ENCODE results near the gene C12orf60. TPM values are rescaled to one million over a fixed set of nuclear protein-coding genes. Genes with fewer than 3 reads are reported as not detected.

C12orf60 gene
- total RNA-seq, 1 experiment from 2014 or later, result 1.9 TPM

- no peak overlapping the region for H3K4me3 ChIP-seq (ENCODE audit: low read depth, low read length, poor library complexity, severe bottlenecking)
- peaks cover 9% of the 10 kb centered on the region for H3K36me3 ChIP-seq (ENCODE audit: insufficient read depth, low read length, poor library complexity, severe bottlenecking)
- POLR2A ChIA-PET (ENCODE audit: low non-redundant PET), result no interaction called here
- no peak overlapping the region for H3K27ac ChIP-seq (ENCODE audit: low read depth, low read length, poor library complexity, severe bottlenecking)
- H3K9me3 ChIP-seq (ENCODE audit: low read depth, low read length, poor library complexity, severe bottlenecking), result no peaks in the 10 kb centered on the region
- TF ChIP-seq EZH2 (IDR thresholded peaks at IDR 0.05; ENCODE audit: borderline replicate concordance, low read depth, low read length, poor library complexity, severe bottlenecking) (no peak), CTCF (conservative IDR thresholded peaks at IDR 0.05; ENCODE audit: low read depth, low read length) (no peak)
- DNase-seq (ENCODE audit: low spot score), result no peak
- peaks cover 4% of the 10 kb centered on the region for H3K4me1 ChIP-seq (ENCODE audit: insufficient read depth, low read length, poor library complexity, severe bottlenecking)
- CTCF ChIA-PET, result no interaction called here
- BruUV-seq (replicated peaks), result no TSS peak
- intact Hi-C loops (cut with micrococcal nuclease; ENCODE audit: unreplicated experiment), result no loop called here
- H3K27me3 ChIP-seq (replicated peaks; ENCODE audit: insufficient read depth, low read depth, low read length, poor library complexity), result no peaks in the 10 kb centered on the region
These were observed 23.6 kb upstream of the C12orf60 start for GRCh38 chr12:14779834-14780233.

- TF ChIP-seq EZH2 (IDR thresholded peaks at IDR 0.05; ENCODE audit: borderline replicate concordance, low read depth, low read length, poor library complexity, severe bottlenecking), result no peak
- no peak for TF ChIP-seq CTCF (conservative IDR thresholded peaks at IDR 0.05; ENCODE audit: low read depth, low read length)
- Histone ChIP-seq H3K36me3 (ENCODE audit: insufficient read depth, low read length, poor library complexity, severe bottlenecking) (peaks cover 19% of the 10 kb centered on the region), H3K4me1 (ENCODE audit: insufficient read depth, low read length, poor library complexity, severe bottlenecking) (peaks cover 4% of the 10 kb centered on the region), H3K27ac (ENCODE audit: low read depth, low read length, poor library complexity, severe bottlenecking) (no peak overlapping the region), H3K27me3 (replicated peaks; ENCODE audit: insufficient read depth, low read depth, low read length, poor library complexity) (no peaks in the 10 kb centered on the region), H3K4me3 (ENCODE audit: low read depth, low read length, poor library complexity, severe bottlenecking) (no peak overlapping the region), H3K9me3 (ENCODE audit: low read depth, low read length, poor library complexity, severe bottlenecking) (no peaks in the 10 kb centered on the region)
- intact Hi-C loops (cut with micrococcal nuclease; ENCODE audit: unreplicated experiment), result no loop called here
- ChIA-PET CTCF (no interaction called here), POLR2A (ENCODE audit: low non-redundant PET) (no interaction called here)
- BruUV-seq (replicated peaks), result no TSS peak
- no peak for DNase-seq (ENCODE audit: low spot score)
These were observed 22.6 kb upstream of the C12orf60 start for GRCh38 chr12:14780859-14781258.

- no peaks in the 10 kb centered on the region for H3K4me1 ChIP-seq (ENCODE audit: insufficient read depth, low read length, poor library complexity, severe bottlenecking)
- DNase-seq (ENCODE audit: low spot score), result no peak
- peaks cover 26% of the 10 kb centered on the region for H3K36me3 ChIP-seq (ENCODE audit: insufficient read depth, low read length, poor library complexity, severe bottlenecking)
- H3K27me3 ChIP-seq (replicated peaks; ENCODE audit: insufficient read depth, low read depth, low read length, poor library complexity), result no peaks in the 10 kb centered on the region
- POLR2A ChIA-PET (ENCODE audit: low non-redundant PET), result no interaction called here
- H3K4me3 ChIP-seq (ENCODE audit: low read depth, low read length, poor library complexity, severe bottlenecking), result no peak overlapping the region
- no peaks in the 10 kb centered on the region for H3K9me3 ChIP-seq (ENCODE audit: low read depth, low read length, poor library complexity, severe bottlenecking)
- intact Hi-C loops (cut with micrococcal nuclease; ENCODE audit: unreplicated experiment), result no loop called here
- H3K27ac ChIP-seq (ENCODE audit: low read depth, low read length, poor library complexity, severe bottlenecking), result no peak overlapping the region
- CTCF ChIA-PET, result no interaction called here
- no TSS peak for BruUV-seq (replicated peaks)
- TF ChIP-seq CTCF (conservative IDR thresholded peaks at IDR 0.05; ENCODE audit: low read depth, low read length) (no peak), EZH2 (IDR thresholded peaks at IDR 0.05; ENCODE audit: borderline replicate concordance, low read depth, low read length, poor library complexity, severe bottlenecking) (no peak)
These were observed 21.9 kb upstream of the C12orf60 start for GRCh38 chr12:14781563-14781962.

All from A673 (cell line).